ENCODE data around the gene CAMTA1.

CAMTA1 gene

DNA sequence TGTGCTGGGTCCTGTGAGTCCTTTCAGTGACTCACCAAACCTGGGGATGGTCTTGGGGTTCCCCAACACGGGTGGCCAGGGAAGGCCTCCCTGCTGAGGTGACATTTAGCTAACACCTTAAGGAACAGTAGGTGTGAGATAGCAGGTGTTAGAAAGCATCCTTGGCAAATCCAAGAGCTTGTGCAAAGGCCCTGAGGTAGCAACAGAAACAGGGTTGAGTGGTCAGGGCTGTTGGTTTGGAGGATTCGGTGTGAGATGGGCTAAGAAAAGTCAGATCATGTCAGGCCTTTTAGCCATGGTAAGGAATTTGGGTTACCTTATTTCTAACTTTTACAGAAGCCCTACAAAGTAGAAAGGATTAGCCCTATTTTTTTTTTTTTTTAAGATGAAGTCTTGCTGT is 343.0 kb downstream of the CAMTA1 start:
- Histone ChIP-seq H3K79me1 (ENCODE audit: low read length) (no peaks in the 10 kb centered on the region), H3K4ac (ENCODE audit: low read depth, low read length) (no peak overlapping the region), H3K4me3 (ENCODE audit: low read depth, low read length) (no peak overlapping the region), H3K4me1 (ENCODE audit: control insufficient read depth in 1 of 2, insufficient read depth in 2 of 2, low read length in 2 of 2) (no peaks in the 10 kb centered on the region), H4K8ac (ENCODE audit: low read depth, low read length) (no peak overlapping the region), H3K18ac (ENCODE audit: low read length) (no peak overlapping the region), H2BK12ac (ENCODE audit: low read length) (no peak overlapping the region), H3K9ac (ENCODE audit: low read length) (no peak overlapping the region), H4K91ac (ENCODE audit: low read depth, low read length) (no peak overlapping the region), H3K79me2 (ENCODE audit: control insufficient read depth, insufficient read depth, low read length, poor library complexity) (no peaks in the 10 kb centered on the region), H3K23ac (ENCODE audit: low read length) (no peak overlapping the region), H3K9me3 (ENCODE audit: insufficient read depth, low read depth, low read length) (no peaks in the 10 kb centered on the region), H2BK5ac (ENCODE audit: low read depth, low read length, poor library complexity) (no peak overlapping the region), H2AK5ac (ENCODE audit: low read length) (no peak overlapping the region), H4K12ac (ENCODE audit: low read depth, low read length) (no peak overlapping the region), H3K27me3 (ENCODE audit: insufficient read depth, low read length) (no peaks in the 10 kb centered on the region), H3K36me3 (ENCODE audit: control insufficient read depth in 1 of 2, insufficient read depth in 2 of 2, low read length in 2 of 2) (no peaks in the 10 kb centered on the region), H2BK120ac (ENCODE audit: insufficient read depth, low read length, poor library complexity) (no peak overlapping the region), H3K27ac (ENCODE audit: low read depth, low read length) (no peak overlapping the region), H2AFZ (ENCODE audit: insufficient read depth, low read length, poor library complexity) (no peak overlapping the region), H3K14ac (ENCODE audit: low read length) (no peak overlapping the region), H3K4me2 (ENCODE audit: low read length) (no peak overlapping the region)
- no CpG with 5 or more reads among the region's 2 CpGs for WGBS (ENCODE audit: extremely low coverage, insufficient coverage, insufficient read length)
- DNase-seq, result no peak

DNA sequence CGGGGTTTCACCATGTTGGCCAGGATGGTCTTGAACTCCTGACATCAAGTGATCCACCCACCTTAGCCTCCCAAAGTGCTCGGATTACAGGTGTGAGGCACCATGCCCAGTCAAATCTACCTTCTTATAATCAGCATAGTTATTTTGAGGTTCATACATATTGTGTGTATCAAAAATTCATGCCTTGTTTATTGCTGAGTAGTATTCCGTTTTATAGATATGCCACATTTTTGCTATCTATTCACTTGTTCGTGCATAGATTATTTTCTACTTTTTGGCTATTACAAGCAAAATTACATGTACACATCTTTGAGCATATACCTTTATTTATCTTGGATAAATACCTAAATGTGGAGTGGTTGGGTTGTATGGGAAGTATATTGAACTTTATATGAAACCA is 344.9 kb downstream of the CAMTA1 start:
- H4K91ac ChIP-seq (ENCODE audit: low read depth, low read length), result no peak overlapping the region
- no peaks in the 10 kb centered on the region for H3K79me2 ChIP-seq (ENCODE audit: control insufficient read depth, insufficient read depth, low read length, poor library complexity)
- H3K9me3 ChIP-seq (ENCODE audit: insufficient read depth, low read depth, low read length), result no peaks in the 10 kb centered on the region
- no peak overlapping the region for H3K23ac ChIP-seq (ENCODE audit: low read length)
- H3K27me3 ChIP-seq (ENCODE audit: insufficient read depth, low read length), result no peaks in the 10 kb centered on the region
- no peak overlapping the region for H3K4me3 ChIP-seq (ENCODE audit: low read depth, low read length)
- H4K8ac ChIP-seq (ENCODE audit: low read depth, low read length), result no peak overlapping the region
- no peaks in the 10 kb centered on the region for H3K36me3 ChIP-seq (ENCODE audit: control insufficient read depth in 1 of 2, insufficient read depth in 2 of 2, low read length in 2 of 2)
- no peak overlapping the region for H2BK12ac ChIP-seq (ENCODE audit: low read length)
- H3K27ac ChIP-seq (ENCODE audit: low read depth, low read length), result no peak overlapping the region
- no peaks in the 10 kb centered on the region for H3K4me1 ChIP-seq (ENCODE audit: control insufficient read depth in 1 of 2, insufficient read depth in 2 of 2, low read length in 2 of 2)
- no peak overlapping the region for H3K14ac ChIP-seq (ENCODE audit: low read length)
- no peak overlapping the region for H3K4me2 ChIP-seq (ENCODE audit: low read length)
- no peak overlapping the region for H3K9ac ChIP-seq (ENCODE audit: low read length)
- no peak overlapping the region for H3K18ac ChIP-seq (ENCODE audit: low read length)
- H4K12ac ChIP-seq (ENCODE audit: low read depth, low read length), result no peak overlapping the region
- no peak overlapping the region for H2AK5ac ChIP-seq (ENCODE audit: low read length)
- no CpG with 5 or more reads among the region's 4 CpGs for WGBS (ENCODE audit: extremely low coverage, insufficient coverage, insufficient read length)
- H2BK5ac ChIP-seq (ENCODE audit: low read depth, low read length, poor library complexity), result no peak overlapping the region
- H2AFZ ChIP-seq (ENCODE audit: insufficient read depth, low read length, poor library complexity), result no peak overlapping the region
- no peak overlapping the region for H2BK120ac ChIP-seq (ENCODE audit: insufficient read depth, low read length, poor library complexity)
- H3K79me1 ChIP-seq (ENCODE audit: low read length), result no peaks in the 10 kb centered on the region
- H3K4ac ChIP-seq (ENCODE audit: low read depth, low read length), result no peak overlapping the region
- DNase-seq, result no peak

DNA sequence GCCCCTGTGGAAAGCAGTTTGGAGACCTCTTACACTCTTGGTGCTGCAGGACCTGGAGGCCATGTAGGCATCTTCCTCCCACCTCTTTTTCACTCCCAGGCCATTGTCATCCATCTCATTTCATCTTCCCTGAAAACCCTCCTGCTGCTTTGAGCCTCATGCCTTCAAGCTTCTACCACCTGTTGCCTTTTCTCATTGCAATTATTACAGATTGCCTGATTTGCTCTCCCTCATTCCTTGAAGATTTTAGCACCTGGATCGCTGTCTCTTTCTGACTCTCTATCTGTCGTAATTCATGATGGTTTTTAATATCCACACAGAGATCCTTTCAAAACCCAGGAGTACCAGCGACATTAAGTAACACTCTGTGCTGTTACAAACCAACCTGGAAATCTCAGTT is 350.2 kb downstream of the CAMTA1 start:
- no peaks in the 10 kb centered on the region for H3K9me3 ChIP-seq (ENCODE audit: insufficient read depth, low read depth, low read length)
- no peaks in the 10 kb centered on the region for H3K27me3 ChIP-seq (ENCODE audit: insufficient read depth, low read length)
- no peak overlapping the region for H3K14ac ChIP-seq (ENCODE audit: low read length)
- no peak overlapping the region for H2BK12ac ChIP-seq (ENCODE audit: low read length)
- no peak overlapping the region for H2AFZ ChIP-seq (ENCODE audit: insufficient read depth, low read length, poor library complexity)
- H2BK5ac ChIP-seq (ENCODE audit: low read depth, low read length, poor library complexity), result no peak overlapping the region
- no peak overlapping the region for H2AK5ac ChIP-seq (ENCODE audit: low read length)
- H2BK120ac ChIP-seq (ENCODE audit: insufficient read depth, low read length, poor library complexity), result no peak overlapping the region
- no peak overlapping the region for H4K8ac ChIP-seq (ENCODE audit: low read depth, low read length)
- no peak for DNase-seq
- no peak overlapping the region for H3K18ac ChIP-seq (ENCODE audit: low read length)
- H3K4me1 ChIP-seq (ENCODE audit: control insufficient read depth in 1 of 2, insufficient read depth in 2 of 2, low read length in 2 of 2), result peaks cover 0 to 6% of the 10 kb centered on the region in 2 experiments
- no peaks in the 10 kb centered on the region for H3K79me1 ChIP-seq (ENCODE audit: low read length)
- no peak overlapping the region for H4K91ac ChIP-seq (ENCODE audit: low read depth, low read length)
- no peak overlapping the region for H3K4me3 ChIP-seq (ENCODE audit: low read depth, low read length)
- H3K27ac ChIP-seq (ENCODE audit: low read depth, low read length), result no peak overlapping the region
- H3K36me3 ChIP-seq (ENCODE audit: control insufficient read depth in 1 of 2, insufficient read depth in 2 of 2, low read length in 2 of 2), result no peaks in the 10 kb centered on the region
- H3K4me2 ChIP-seq (ENCODE audit: low read length), result no peak overlapping the region
- H3K4ac ChIP-seq (ENCODE audit: low read depth, low read length), result no peak overlapping the region
- H3K23ac ChIP-seq (ENCODE audit: low read length), result no peak overlapping the region
- H4K12ac ChIP-seq (ENCODE audit: low read depth, low read length), result no peak overlapping the region
- no CpG with 5 or more reads among the region's 3 CpGs for WGBS (ENCODE audit: extremely low coverage, insufficient coverage, insufficient read length)
- no peak overlapping the region for H3K9ac ChIP-seq (ENCODE audit: low read length)
- H3K79me2 ChIP-seq (ENCODE audit: control insufficient read depth, insufficient read depth, low read length, poor library complexity), result no peaks in the 10 kb centered on the region

DNA sequence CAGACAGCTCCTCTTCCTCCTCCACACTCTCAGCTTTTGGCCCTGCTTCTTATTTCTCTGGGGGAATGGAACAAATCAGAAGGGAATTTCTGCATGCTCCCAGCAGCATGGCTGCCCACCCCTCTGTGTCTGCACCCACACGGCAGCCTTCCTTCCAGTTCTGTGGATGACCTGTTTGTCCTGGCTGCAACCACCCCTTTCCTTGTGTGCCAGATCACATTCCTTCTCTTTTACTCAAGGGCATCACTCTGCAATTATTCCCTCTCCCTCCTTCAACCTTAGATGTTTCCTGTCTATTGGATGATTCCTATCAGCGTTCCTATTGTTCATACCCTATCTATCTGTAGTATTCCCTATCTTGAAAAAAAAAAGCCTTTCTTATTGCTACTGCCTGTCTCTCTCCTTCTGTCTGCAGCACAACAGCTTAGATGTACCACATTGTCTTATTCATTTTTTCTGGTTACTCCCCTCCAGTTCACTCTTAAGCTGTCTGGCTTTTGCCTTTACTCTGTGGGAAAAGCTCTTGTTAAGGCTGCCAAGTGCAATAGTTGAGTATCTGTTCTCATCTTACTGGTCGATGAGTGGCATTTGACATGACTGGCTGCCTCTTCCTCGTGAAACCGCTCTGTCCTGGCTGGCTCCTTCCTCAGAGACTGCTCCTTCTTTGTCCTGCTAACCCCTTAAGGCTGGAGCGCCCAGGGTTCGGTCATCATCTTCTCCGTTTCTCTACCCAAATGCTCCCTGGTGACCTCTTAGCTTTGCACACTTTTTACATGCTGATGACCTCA is 351.1 kb downstream of the CAMTA1 start:
- H3K79me2 ChIP-seq (ENCODE audit: control insufficient read depth, insufficient read depth, low read length, poor library complexity), result no peaks in the 10 kb centered on the region
- H3K4me1 ChIP-seq (ENCODE audit: control insufficient read depth in 1 of 2, insufficient read depth in 2 of 2, low read length in 2 of 2), result peaks cover 0 to 6% of the 10 kb centered on the region in 2 experiments
- no peak overlapping the region for H4K12ac ChIP-seq (ENCODE audit: low read depth, low read length)
- no peaks in the 10 kb centered on the region for H3K79me1 ChIP-seq (ENCODE audit: low read length)
- H3K4me2 ChIP-seq (ENCODE audit: low read length), result no peak overlapping the region
- no peak overlapping the region for H3K4me3 ChIP-seq (ENCODE audit: low read depth, low read length)
- no peak overlapping the region for H4K91ac ChIP-seq (ENCODE audit: low read depth, low read length)
- H2BK5ac ChIP-seq (ENCODE audit: low read depth, low read length, poor library complexity), result no peak overlapping the region
- no peak overlapping the region for H3K27ac ChIP-seq (ENCODE audit: low read depth, low read length)
- no peak overlapping the region for H3K14ac ChIP-seq (ENCODE audit: low read length)
- H2BK120ac ChIP-seq (ENCODE audit: insufficient read depth, low read length, poor library complexity), result no peak overlapping the region
- H2BK12ac ChIP-seq (ENCODE audit: low read length), result no peak overlapping the region
- H3K4ac ChIP-seq (ENCODE audit: low read depth, low read length), result no peak overlapping the region
- no peak overlapping the region for H3K9ac ChIP-seq (ENCODE audit: low read length)
- H3K27me3 ChIP-seq (ENCODE audit: insufficient read depth, low read length), result no peaks in the 10 kb centered on the region
- no peak overlapping the region for H4K8ac ChIP-seq (ENCODE audit: low read depth, low read length)
- H3K18ac ChIP-seq (ENCODE audit: low read length), result no peak overlapping the region
- H3K23ac ChIP-seq (ENCODE audit: low read length), result no peak overlapping the region
- no peak overlapping the region for H2AK5ac ChIP-seq (ENCODE audit: low read length)
- WGBS (ENCODE audit: extremely low coverage, insufficient coverage, insufficient read length), result no CpG with 5 or more reads among the region's 8 CpGs
- no peaks in the 10 kb centered on the region for H3K36me3 ChIP-seq (ENCODE audit: control insufficient read depth in 1 of 2, insufficient read depth in 2 of 2, low read length in 2 of 2)
- DNase-seq, result no peak
- no peaks in the 10 kb centered on the region for H3K9me3 ChIP-seq (ENCODE audit: insufficient read depth, low read depth, low read length)
- no peak overlapping the region for H2AFZ ChIP-seq (ENCODE audit: insufficient read depth, low read length, poor library complexity)
